ENCODE data around the gene RRP15.

- TF ChIP-seq CTCF (IDR thresholded peaks at IDR 0.05 in 2 of 3, conservative IDR thresholded peaks at IDR 0.05 in 1 of 3; ENCODE audit: borderline replicate concordance in 1 of 3, insufficient read depth in 1 of 3, low read depth in 2 of 3, low read length in 2 of 3) (no peak), POLR2A (IDR thresholded peaks at IDR 0.05; ENCODE audit: borderline replicate concordance, extremely low read depth, insufficient read depth, insufficient read length) (no peak), CEBPB (IDR thresholded peaks at IDR 0.05; ENCODE audit: low read depth) (no peak)
Observed at GRCh38 chr1:218363141-218363540, 78.0 kb downstream of the RRP15 start.
